ENCODE measurements around the gene STX5.

GRCh38 chr11:62770778-62771143 lies 61.1 kb downstream of the STX5 start:
- TF ChIP-seq CTCF (IDR thresholded peaks at IDR 0.05), result no peak
- no peak for TF ChIP-seq POLR2A (IDR thresholded peaks at IDR 0.05)

Data from Peyer's patch (tissue), 4 donors.